GM19438 (cell line): ENCODE results near the gene MSI2.
A peak's percentile ranks its signal among the peaks of the same experiment; 100 is the strongest.

ENCODE experiments used
- ATAC-seq: cut with Tn5 transposase; IDR thresholded peaks from one replicate; pipeline ENCODE4 v1.9.1; 2021; ENCODE audit warnings: low read depth; ENCODE audit not compliant: unreplicated experiment

The MSI2 gene

DNA sequence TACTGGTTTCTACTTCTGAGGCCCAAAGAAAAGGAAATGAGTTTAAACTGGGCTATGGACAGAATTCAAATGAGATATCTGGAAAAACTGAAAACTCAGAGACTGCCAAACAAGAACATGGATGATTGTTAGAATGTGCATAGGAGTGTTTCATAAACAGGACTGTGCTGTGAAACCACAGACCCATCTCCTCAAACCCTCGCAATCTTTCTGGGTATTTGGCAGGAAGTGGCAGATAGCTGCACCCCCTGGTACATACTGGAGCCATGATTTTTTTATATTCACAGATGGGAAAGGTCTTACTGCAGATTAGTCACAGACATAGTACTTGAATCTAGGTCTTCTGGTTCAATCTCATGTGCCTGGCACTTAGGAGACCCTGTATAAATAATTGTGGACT lies 343.8 kb downstream of the MSI2 start:
- no peak for ATAC-seq

DNA sequence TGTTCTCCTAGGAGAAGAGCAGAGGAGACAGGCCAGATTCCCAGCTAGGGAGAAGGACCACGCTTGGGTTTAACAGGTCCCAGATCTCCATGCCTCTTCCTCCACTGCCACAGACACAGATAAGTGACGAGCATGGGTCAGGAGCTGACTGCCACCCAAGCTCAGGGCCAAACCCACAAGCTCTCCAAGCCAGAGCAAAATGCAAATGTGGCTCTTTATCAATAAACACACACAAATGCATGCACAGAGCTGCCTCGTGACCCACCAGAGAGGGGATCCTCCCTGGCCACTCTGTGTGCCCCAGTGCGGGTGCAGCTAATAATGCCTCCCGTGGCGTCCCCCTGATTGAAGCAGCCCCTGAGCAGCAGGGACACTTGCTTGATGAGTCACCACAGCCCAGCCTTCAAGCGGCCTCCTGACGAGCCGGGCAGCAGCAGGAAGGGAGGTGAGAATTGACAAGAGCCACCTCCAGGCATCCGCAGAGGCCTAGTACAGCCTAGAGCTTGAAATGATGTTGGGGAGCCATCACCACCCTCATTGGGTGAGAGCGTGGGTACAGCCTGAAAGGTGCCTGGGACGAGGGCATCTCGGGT lies 344.9 kb downstream of the MSI2 start:
- ATAC-seq, result no peak

DNA sequence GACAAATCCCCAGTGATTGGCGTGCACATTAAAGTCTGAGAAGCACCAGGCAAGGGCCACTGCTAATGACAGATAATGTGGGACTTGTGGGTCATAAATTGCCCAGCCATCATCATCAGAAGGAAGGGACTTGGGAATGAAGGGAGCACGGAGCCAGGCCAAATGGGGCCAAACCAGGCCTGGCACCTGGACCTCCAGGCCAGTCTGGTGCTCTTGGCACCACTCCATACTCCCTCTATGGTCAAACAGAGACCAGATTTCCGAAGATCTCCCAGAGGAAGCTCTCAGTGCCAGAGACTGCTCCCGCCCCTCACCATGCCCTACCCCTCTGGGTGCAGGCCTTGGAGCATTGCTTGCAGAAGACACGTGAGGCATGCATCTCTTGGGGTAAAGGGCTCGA lies 346.6 kb downstream of the MSI2 start:
- no peak for ATAC-seq

DNA sequence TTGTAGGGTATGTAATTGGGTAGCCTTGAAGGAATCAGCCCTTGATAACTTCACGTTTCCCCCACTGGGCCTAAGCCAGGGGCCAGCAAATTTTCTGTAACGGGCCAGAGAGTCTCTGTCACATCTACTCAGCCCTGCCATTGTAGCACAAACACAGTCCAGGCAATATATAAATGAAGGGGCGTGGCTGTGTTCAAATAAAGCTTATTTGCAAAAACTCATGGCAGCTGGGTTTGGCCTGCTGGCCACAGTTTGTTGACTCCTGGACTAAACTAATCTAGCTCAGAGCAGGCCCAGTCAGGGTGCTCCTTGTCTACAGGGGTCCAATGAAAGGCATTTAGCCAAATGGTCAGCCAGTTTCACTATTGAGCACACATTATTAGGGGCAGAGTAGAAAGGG lies 347.2 kb downstream of the MSI2 start:
- no peak for ATAC-seq

DNA sequence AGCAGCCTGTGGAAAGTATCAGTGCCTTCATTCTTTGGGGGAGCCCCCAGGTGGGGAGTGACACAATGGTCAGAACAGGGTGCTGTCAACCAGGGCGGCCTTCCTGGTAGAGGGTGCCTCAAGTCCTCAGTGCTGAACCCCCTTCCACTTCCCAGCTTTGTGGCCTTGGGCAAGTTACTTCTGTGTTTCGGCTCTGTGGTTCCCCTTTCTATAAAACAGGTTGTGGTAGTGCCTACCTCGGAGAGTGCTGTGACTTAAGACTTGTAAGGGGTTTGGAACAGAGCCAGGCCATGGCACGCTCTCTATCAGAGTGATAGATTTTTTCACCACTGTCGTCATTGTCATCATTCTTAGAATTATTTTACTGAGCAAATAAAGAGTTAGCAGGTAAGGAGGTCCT lies 347.7 kb downstream of the MSI2 start:
- no peak for ATAC-seq

DNA sequence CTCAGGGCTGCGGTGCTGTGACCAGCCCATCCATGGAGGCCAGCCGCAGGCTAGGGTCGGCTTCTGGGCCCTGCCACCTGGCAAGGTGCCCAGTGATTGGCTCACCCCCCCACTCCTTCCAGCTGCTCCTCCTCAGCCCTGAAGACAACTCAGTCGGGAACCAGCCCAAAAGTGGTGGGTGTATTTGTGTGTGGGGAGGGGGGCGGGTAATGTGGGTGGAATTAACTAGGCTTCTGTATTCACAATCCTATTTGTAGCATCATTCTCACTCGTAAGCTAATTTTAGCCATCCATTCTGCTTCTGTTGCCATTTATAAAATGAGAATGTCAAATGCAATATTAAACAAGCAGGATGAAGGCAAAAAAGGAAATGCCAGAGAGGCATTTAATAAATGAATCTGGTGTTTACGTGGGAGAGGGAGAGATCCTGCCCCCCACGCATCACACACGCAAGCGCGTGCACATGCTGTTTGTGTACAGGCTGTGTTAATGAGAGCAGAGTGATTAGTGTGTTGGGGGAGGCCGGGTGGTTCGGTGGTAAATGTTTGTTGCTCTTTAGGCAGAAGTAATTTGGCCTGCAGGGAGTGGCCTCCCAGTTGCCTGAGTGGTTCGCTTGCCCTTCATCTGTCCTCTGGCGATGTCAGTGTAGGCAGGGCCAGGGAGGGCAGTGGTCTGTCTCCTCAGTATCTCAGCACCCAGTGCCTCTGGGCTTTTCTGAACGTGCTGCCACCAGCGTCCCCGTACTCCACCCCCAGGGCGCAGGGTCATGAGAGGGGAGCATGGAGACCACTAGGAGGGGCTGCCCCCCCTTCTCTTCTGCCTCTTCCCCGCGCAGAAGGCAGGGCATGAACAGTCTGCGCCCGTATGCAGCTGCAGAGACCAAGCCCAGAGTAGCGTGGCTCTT lies 348.7 kb downstream of the MSI2 start:
- peak; percentile 76 for ATAC-seq

DNA sequence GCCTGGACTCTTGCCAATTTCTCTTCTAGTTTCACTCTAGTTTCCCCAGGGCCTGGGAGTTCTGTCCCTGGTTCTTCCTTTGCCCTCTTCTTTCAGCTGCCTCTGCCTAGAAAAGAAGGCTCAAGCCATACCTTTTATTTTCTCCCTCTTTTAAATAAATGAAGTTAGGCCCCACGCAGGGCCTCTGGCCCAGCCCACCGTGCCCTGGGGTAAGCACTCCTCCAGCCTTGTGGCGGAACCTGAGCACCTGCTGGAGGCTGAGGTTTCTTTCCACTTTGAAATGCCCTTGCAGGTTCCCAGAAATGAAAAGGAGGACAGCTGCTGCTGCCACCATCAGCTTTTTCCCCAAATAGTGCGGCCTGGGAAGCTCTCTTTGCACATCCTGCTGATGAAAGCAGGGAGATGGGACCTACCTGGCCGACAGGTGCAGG lies 349.4 kb downstream of the MSI2 start:
- peak; percentile 30 for ATAC-seq

DNA sequence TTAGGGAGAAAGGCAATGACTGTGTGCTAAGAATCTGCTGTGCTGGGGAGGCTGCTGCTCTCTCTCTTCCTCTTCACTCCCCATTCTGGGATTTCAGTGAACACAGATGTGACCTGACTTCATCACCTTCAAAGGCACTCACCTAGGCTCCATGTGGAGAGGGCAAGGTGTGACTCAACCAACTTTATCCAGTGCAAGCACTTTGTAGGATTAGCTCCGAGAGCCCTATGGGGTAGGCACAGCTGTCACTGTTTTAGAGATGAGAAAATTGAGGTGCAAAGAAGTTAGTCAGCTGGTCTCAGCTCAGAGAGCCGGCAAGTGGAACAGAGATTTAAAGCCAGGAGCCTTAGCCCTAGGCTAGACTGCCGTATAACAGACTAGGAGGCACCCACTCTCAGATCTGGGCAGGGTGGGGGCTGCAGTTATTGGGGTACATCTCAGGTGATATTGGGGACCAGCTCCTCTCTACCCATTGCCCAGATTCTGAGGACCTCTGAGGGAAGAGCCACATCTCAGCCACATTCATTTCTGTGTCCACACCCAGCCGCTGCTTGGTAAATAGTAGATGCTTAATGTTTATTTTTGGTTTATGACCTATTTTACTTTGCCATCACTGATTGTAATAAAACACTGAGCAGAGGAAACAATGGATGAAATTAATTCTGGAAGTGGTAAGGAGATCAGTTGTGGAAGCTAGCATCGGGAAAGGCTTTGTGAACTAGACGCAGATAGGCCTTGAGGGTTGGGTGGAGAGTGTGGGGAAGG lies 350.0 kb downstream of the MSI2 start:
- peak; percentile 21 for ATAC-seq

DNA sequence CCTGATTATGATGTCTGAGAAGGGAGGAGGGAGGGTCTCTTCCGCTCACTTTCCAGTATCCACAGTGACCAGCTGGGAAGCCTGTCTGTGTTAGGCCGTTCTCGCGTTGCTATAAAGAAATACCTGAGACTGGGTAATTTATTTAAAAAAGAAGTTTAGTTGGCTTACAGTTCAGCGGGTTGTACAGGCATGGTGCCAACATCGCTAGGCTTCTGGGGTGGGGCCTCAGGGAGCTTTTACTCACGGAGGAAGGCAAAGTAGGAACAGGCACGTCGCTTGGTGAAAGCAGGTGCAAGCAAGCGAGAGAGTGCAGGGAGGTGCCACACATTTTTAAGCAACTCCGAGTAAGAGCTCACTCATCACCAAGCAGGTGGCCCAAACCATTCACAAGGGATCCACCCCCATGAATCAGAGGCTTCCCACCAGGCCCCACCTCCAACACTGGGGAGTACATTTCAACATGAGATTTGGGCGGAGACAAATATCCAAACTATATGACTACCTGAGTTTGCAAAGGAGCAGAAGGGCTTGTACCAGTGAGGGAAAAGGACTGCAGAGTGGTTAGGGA lies 351.3 kb downstream of the MSI2 start:
- no peak for ATAC-seq

DNA sequence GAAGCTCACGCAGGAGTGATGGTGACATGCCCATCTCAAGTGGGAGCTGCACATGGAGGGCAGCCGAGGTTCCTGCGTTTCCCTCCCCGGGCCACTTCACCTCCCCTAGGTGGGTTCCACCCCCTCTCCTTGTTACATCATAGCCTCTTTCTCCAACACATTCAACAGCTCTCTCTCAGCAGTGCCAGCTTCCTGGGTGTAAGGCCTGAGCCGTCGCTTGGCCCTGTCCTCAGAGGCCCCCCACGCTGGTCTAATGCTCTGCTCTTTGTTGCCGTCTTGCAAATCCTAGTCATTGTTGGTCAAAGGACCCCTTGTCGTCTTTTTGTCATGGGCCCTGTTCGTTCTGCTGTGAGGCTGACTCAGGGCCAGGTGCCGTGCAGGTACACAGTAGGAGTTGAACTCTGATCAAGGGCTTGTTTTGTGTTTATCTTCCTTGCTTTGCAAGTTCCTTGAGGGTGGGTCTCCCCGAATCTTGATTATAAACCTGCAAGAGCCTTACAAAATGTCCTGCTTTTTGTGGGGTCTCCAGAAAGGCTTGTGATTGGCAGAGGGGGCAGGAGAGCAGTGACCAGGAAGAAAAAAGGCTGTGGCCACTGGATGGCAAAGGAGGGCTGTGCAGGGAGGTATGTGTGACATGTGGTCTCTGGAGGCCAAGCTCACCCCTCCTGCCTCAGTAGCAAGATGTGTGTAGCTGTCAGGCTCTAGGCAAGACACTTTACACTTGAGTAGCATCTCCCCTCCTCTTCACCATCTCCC lies 352.2 kb downstream of the MSI2 start:
- ATAC-seq, result no peak

DNA sequence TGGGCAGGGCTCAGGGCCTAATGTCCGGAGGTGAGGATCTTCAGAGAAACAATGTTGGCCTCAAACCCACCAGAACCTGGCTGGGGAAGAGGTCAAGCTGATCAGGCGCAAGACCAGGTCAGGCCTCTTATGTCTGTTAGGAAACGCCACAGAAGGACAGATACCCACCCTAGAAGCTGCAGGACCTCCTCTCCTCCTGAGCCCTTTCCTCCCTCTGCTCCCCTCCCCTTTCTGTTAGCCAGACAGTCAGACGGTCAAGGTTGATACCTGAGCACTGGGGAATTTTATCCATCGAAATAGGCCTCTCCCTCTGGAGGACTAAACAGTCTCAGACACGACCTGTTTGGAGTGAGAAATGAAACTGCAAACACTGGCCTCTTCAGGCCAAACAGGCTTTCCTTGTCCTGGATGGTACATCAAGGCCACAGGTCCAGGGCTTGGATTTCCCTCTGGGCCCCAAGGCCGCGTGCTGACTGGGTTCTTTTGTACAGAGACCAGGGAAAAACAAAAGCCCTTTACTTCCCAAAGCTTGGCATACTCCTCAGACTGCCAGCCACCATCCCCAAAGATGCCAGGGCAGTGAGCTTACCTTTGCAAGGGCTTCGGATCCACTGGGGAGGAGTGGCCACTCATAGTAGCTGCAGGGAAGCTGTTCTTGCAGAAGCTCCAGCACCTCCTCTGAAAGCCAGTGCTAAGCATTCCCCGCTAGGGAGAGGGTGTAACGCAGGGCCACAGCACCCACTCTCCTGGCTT lies 353.0 kb downstream of the MSI2 start:
- ATAC-seq, result no peak

DNA sequence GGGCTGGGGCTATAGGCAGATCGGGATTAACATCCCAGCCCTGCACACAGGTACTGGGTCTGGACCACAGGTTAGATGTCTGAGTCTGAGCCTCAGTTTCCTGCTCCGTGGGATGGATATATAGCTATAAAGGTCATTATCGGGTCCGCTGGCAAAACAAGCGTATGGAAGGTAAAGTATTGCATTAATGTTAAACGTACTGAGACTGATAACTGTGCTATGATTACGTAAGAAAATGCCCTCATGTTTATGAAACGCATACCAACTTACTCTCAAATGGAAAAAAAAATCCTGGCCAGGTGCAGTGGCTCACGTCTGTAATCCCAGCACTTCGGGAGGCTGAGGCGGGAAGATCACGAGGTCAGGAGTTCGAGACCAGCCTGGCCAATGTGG lies 353.6 kb downstream of the MSI2 start:
- ATAC-seq, result no peak

DNA sequence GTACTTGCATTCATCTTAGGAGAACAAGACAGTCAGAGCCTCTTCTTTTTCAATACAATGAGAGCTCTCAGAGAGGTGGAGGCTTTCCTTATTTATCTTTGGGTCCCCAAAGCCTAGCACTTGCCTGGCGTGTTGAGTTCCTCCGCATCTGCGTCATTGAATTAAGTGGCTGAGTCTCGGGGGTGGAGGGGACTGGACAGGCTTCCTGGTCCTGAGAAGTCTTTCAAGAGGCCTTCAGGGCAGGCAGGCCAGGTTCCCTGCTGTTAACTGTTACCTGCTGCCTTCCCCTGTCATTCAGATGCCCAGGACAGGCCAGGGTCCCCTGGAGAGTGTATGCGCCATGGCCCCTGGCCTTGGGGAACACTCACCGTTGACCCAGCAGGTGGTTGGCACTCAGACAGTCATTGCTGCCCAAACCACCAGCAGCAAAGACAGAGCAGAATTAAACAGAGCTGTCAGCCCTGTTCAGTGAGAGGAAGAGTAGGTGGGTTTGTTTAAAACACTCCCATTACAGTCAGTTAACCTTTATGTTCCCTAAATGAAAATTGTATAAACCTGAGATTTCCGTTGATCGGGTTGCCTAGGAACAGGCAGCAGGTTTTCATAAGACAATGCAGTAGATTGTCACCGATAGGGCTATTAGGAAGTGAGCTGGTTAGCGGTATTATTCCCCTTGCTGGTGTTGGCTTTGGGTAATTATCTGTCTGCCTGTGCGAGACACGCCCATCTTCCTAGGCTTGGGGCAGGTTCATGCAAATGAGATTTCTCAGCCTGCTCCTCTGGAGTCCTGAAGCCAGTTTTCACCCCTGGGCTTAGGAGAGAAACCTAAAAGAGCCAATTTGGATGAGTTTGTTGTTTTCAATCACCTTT lies 356.1 kb downstream of the MSI2 start:
- ATAC-seq, result no peak

DNA sequence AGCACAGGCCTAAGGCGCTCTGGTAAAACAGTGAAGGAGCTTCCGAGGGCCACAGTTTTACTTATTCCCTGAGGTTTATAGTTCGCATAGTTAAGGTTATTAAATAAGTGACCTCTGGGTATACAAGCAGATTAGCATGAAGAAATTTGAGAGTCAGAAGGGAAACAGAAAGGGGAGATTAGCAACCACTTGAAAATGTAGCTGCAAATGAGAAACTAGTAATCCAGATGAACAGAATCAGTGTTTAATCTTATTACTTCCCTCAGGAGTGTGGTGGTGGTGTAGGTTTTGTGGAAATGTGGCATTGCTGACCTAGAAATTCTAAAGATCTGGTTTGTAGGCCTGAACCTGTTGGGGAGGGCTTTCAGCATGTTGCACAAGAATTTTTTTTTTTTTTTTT lies 358.4 kb downstream of the MSI2 start:
- no peak for ATAC-seq

DNA sequence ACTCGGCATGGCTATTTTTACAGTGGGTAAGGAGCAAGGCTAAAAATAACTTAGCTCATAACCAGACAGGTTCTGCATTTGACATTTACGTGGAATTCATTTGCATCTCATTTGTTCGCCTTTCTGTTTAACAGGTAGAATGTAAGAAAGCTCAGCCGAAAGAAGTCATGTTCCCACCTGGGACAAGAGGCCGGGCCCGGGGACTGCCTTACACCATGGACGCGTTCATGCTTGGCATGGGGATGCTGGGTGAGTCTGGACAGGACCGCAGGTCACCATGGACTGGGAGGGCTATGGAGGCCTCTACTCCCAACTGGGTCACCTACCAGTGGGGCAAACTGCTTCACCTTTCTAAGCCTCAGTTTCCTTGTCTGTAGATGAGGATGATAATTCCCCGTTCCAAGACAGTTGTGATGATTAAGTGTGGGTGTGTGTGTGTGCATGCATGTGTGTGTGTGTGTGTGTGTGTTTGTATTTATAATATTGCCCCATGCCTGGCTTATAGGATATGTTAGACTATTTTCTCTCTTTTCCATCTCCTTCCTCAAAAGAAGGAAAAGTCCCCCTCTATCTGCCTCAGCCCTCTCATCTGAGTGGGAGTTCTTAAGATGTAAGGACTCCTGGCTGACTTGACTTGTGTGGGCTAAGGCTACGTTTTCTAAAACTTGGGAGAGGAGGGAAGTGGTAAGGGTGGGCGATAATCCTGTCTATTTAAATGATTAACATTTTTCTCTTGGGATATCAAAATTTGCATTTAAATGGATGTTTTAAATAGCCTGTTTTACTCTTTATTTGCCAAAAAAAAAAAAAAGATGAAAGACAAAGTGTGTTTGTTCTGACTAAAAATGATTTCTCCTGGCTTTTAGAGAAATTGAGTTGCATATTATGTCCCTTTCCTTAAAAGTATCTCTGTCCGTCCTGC lies 359.8 kb downstream of the MSI2 start:
- ATAC-seq, result no peak

DNA sequence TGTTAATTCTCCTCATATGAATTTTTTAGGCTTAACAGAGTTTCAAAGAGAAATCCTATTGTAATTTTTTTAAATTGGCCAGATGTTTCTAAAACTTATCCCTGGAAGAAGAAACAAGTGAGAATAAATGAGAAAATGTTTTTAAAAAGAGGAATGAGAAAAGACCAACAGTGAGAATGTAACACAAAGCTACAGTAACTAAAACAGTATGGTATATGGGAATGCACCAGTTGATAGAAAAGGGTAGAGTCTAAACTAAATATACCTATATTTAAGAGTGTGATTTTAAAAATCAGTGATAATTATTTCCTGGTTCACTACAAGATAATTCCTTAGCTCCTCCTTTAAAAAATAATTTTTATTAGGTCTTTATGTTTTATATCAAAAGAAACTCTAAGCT lies 360.9 kb downstream of the MSI2 start:
- no peak for ATAC-seq

DNA sequence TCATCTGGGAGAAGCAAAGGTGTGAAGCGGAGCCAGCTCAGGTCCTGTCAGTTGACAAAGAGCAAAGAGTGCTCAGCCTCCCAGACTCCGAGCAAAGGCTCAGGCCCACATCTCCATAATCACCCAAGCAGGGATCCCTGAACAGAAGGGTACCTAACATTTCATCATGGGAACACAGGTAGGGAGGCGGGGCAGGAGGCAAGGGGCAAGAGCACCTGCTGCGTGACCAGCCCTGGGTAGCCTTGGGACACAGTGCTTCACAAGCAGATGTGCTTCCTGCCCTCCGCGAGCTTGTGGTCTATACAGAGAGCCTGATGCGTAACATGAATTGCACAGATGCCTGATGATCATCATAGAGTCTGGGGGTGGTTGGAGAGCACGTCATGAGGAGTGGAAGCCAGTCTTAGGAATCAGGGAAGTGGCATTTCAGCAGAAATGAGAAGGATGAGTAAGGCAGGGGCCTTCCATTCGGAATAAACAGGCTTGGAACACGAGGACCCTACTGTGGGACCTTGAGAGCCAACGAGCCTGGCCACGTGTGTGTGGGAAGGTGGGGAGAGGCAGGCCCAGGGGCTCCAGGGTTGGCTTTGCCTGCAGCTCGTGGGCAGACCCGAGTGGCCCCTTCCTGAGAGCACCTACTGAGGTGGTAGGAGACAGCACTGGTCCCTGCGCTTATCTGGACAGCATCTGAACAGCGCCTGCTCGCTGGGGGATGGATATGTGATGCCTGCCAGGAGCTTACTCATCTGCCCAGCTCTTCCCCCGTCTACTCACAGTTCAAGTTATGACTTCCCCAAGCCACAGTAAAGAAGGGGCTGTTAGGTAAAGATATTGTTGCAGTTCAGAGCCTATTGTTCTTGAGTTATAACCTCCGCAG lies 363.0 kb downstream of the MSI2 start:
- ATAC-seq, result no peak
